Ovary (tissue), 9 donors: Measurements from ENCODE around the gene PRKG1. TPM values are rescaled to one million over a fixed set of nuclear protein-coding genes. Genes with fewer than 3 reads are reported as not detected.

ENCODE experiments used
- DNase-seq, 5 donors: peaks; one replicate each; pipeline ENCODE4 v3.0.0-alpha.2; 2019 to 2020
- H3K27ac ChIP-seq, 2 donors: fragments of 200-600 bp; one replicate each; pipeline versions ENCODE4 v1.5.1 to v1.8.0; 2019 to 2022
- H3K27me3 ChIP-seq: fragments of 200-600 bp; one replicate; pipeline ENCODE4 v1.8.0; 2022
- H3K36me3 ChIP-seq: fragments of 200-600 bp; sonication (generic); one replicate; pipeline ENCODE4 v1.5.1; 2019
- H3K4me1 ChIP-seq: one replicate; pipeline ENCODE4 v1.8.1; 2013; ENCODE audit warnings: mild to moderate bottlenecking, moderate library complexity; ENCODE audit not compliant: insufficient read depth
- H3K4me3 ChIP-seq: fragments of 200-600 bp; sonication (generic); one replicate; pipeline ENCODE4 v1.5.1; 2017
- H3K9me3 ChIP-seq, 2 donors: fragments of 200-600 bp in 1 of 2; sonication (generic) in 1 of 2; one replicate each; pipeline versions ENCODE4 v1.5.1 to v1.8.1; 2013 to 2019; ENCODE audit warnings: mild to moderate bottlenecking in 1 of 2, moderate library complexity in 1 of 2
- CTCF ChIP-seq, 3 donors: fragments of 450-650 bp in 2 of 3; fragments of 200-600 bp in 1 of 3; IDR thresholded peaks; one replicate each; pipeline versions ENCODE4 v1.5.1 to v1.8.0; 2016 to 2022; ENCODE audit warnings: antibody characterized with exemption in 3 of 3, mild to moderate bottlenecking in 1 of 3
- EP300 ChIP-seq: sonication (generic); formaldehyde crosslinking; IDR thresholded peaks from one replicate; pipeline ENCODE4 v1.6.1; 2017; ENCODE audit warnings: antibody characterized with exemption
- POLR2A ChIP-seq: fragments of 450-650 bp; IDR thresholded peaks from one replicate; pipeline ENCODE4 v1.6.1; 2017; ENCODE audit warnings: antibody characterized with exemption, mild to moderate bottlenecking, moderate library complexity
- WGBS, 3 donors: extraction: QIAGEN DNeasy Blood & Tissue Kit in 1 of 3; methylation state at CpG; one replicate each; pipeline versions ENCODE4 v1.1.5 to v1.1.7; 2013 to 2017; 5-methylcytosine and 5-hydroxymethylcytosine counted together
- intact Hi-C, 4 donors: fragments of 100-400 bp; cut with DNase I; formaldehyde crosslinking; loops; one replicate each; pipeline versions ENCODE4 v1.11.0 to v1.15.1; 2022 to 2023
- microRNA counts: library from miRNA; unstranded; fragments of <30 nt; microRNA quantifications from one replicate; lab custom pipeline; 2016
- microRNA-seq, 3 donors: library from miRNA; unstranded; fragments of <30 nt; microRNA quantifications; one replicate each; pipeline versions ENCODE4 to v1.2.0, GENCODE V29; 2019 to 2020
- polyA plus RNA-seq, 2 donors: library from polyadenylated mRNA; stranded (reverse); fragments of 200-250 nt in 1 of 2; fragments of 350-450 nt in 1 of 2; fragmentation: Illumina TruSeq in 1 of 2; extraction: RNeasy Lipid Tissue Mini Kit (QIAGEN cat#74804) in 1 of 2; gene quantifications; one replicate each; pipeline ENCODE4 v1.2.3, GENCODE V29; 2013 to 2014
- small RNA-seq: library from RNA; depleted of rRNA; stranded (forward); fragments of <200 nt; gene quantifications from one replicate; pipeline ENCODE3, GENCODE V24; 2016
- total RNA-seq, 7 donors: library from RNA; depleted of rRNA in 2 of 7; stranded (reverse); fragments of >200 nt in 2 of 7; fragmentation: NEBNext Ultra II Directional in 3 of 7; extraction: Animal tissue kit (Norgen Biotek cat#: 25700) in 3 of 7; gene quantifications; one replicate each; pipeline versions ENCODE4 v1.1.0 to v1.2.4, GENCODE V29; 2016 to 2023
- donor health status: DM: no; HTN: no; CAD: no; lungs with moderate emphysema.
- donor health status: DM: no; HTN: no; CAD: no.
- donor health status: Bipolar disorder and iron deficiency.
- donor health status: DM: yes; HTN: yes; CAD: no.
- donor health status: DM: no; HTN: no; CAD: no.
- donor health status: DM: yes; HTN: yes; CAD: no.

The PRKG1 gene
- total and polyA plus RNA-seq, 9 donors, result 2.8 to 21.1 (median 15.7) TPM

- Histone ChIP-seq H3K4me3 (no peak overlapping the region), H3K4me1 (no peaks in the 10 kb centered on the region), H3K36me3 (no peaks in the 10 kb centered on the region), H3K27ac (no peak overlapping the region), H3K9me3 (no peaks in the 10 kb centered on the region), H3K27me3 (no peaks in the 10 kb centered on the region)
- WGBS, 3 donors, result 81 to 89% (median 83%) methylated on average over 1 of the region's 1 CpG
- intact Hi-C loops, result no loop called here
- no peak for TF ChIP-seq EP300
- no peak for DNase-seq
These were observed 1262.9 kb downstream of the PRKG1 start for GRCh38 chr10:52337225-52337624.

GRCh38 chr10:52343439-52343838 is 1269.2 kb downstream of the PRKG1 start:
- intact Hi-C loops, result no loop called here
- TF ChIP-seq POLR2A, result no peak
- TF ChIP-seq EP300, result no peak
- TF ChIP-seq CTCF (IDR thresholded peaks at IDR 0.05), result no peak
- WGBS, 3 donors, result 70 to 77% (median 73%) methylated on average over 4 of the region's 4 CpGs

GRCh38 chr10:52346394-52347326 is 1272.4 kb downstream of the PRKG1 start:
- DNase-seq, result no peak
- H3K4me3 ChIP-seq, result no peak overlapping the region
- H3K9me3 ChIP-seq, result peaks cover 0 to 5% of the 10 kb centered on the region in 2 donors
- WGBS, 3 donors, result 88 to 92% (median 89%) methylated on average over 24 to 27 of the region's 27 CpGs
- intact Hi-C loops, result no loop called here
- H3K27ac ChIP-seq, result no peak overlapping the region
- no peaks in the 10 kb centered on the region for H3K36me3 ChIP-seq
- no peaks in the 10 kb centered on the region for H3K4me1 ChIP-seq
- H3K27me3 ChIP-seq, result no peaks in the 10 kb centered on the region
- TF ChIP-seq EP300, result no peak
- no peak for TF ChIP-seq CTCF (IDR thresholded peaks at IDR 0.05)
- TF ChIP-seq POLR2A, result no peak

More at GRCh38 chr10:52343439-52343838, 1269.2 kb downstream of the PRKG1 start:
- Histone ChIP-seq H3K27ac (no peak overlapping the region), H3K36me3 (no peaks in the 10 kb centered on the region), H3K4me1 (no peaks in the 10 kb centered on the region), H3K4me3 (no peak overlapping the region), H3K9me3 (peaks cover 0 to 5% of the 10 kb centered on the region in 2 donors), H3K27me3 (no peaks in the 10 kb centered on the region)
- DNase-seq, result no peak

- no peak for DNase-seq
- Histone ChIP-seq H3K27me3 (no peaks in the 10 kb centered on the region), H3K27ac (no peak overlapping the region), H3K36me3 (no peaks in the 10 kb centered on the region), H3K9me3 (peaks cover 0 to 5% of the 10 kb centered on the region in 2 donors), H3K4me1 (no peaks in the 10 kb centered on the region), H3K4me3 (no peak overlapping the region)
- intact Hi-C loops, result no loop called here
- TF ChIP-seq POLR2A, result no peak
- no peak for TF ChIP-seq CTCF (IDR thresholded peaks at IDR 0.05)
- no peak for TF ChIP-seq EP300
- WGBS, 3 donors, result 88 to 93% (median 89%) methylated on average over 5 of the region's 5 CpGs
These were observed 1273.0 kb downstream of the PRKG1 start for GRCh38 chr10:52347327-52347667.

MicroRNAs within 50 kb of the gene (microRNA counts, 767-probe panel; counts per million panel counts)
- microRNA hsa-miR-605 (lab: Ali Mortazavi, UCI), result 530 counts per million, percentile 78 among the panel's probes with 10 or more counts

Small RNA genes within 50 kb of the gene (microRNA-seq; reads per million reads assigned to microRNA genes)
- gene MIR605, result 0.54 to 5.0 (median 3.8) reads per million in 3 donors

Small RNA genes within 50 kb of the gene (small RNA-seq; reads per million reads assigned to genes)
- not detected for gene MIR605

Other genes with a start within 250 kb of the PRKG1 start
- gene A1CF, start 188.9 kb upstream of the PRKG1 start, total RNA-seq, result under 1 TPM in 2 of 7 donors, not detected in 5; 0.12 to 0.15 TPM
- not detected for gene A1CF, start 188.9 kb upstream of the PRKG1 start, polyA plus RNA-seq